ENCODE data around the gene WASHC4. TPM values are rescaled to one million over a fixed set of nuclear protein-coding genes. Genes with fewer than 3 reads are reported as not detected.
"Not testable (repeated sequence)": the region's sequence is repeated elsewhere in the genome, so short reads cannot be mapped to it uniquely, and the experiment has no call there.

WASHC4 gene
- total RNA-seq, 4 donors from 2014 or later = 37.1 to 59.0 (median 38.6) TPM

GRCh38 chr12:105168006-105168405, 60.5 kb downstream of the WASHC4 start:
- Histone ChIP-seq H3K27me3 (no peaks in the 10 kb centered on the region), H3K9me3 (no peaks in the 10 kb centered on the region), H3K27ac (replicated peaks in 1 of 4) (no peak overlapping the region), H3K36me3 (peaks cover 35 to 93% (median 58%) of the 10 kb centered on the region in 4 donors), H3K4me1 (peaks cover 0 to 14% (median 8%) of the 10 kb centered on the region in 4 donors), H3K4me3 (no peak overlapping the region)
- intact Hi-C loops (cut with DNase I) = no loop called here
- no peak for DNase-seq (ENCODE audit: extremely low spot score)
- no peak for TF ChIP-seq CTCF (IDR thresholded peaks at IDR 0.05)
- TF ChIP-seq POLR2AphosphoS5 (IDR thresholded peaks at IDR 0.05) = no peak
- no peak for TF ChIP-seq POLR2A (IDR thresholded peaks at IDR 0.05; ENCODE audit: low read depth)
- no peak for TF ChIP-seq EP300 (IDR thresholded peaks at IDR 0.05)

- 92% methylated on average over 3 of the region's 3 CpGs for WGBS
- Histone ChIP-seq H3K9me3 (no peaks in the 10 kb centered on the region), H3K27me3 (no peaks in the 10 kb centered on the region), H3K27ac (replicated peaks in 1 of 4) (no peak overlapping the region), H3K36me3 (peaks cover 15 to 91% (median 56%) of the 10 kb centered on the region in 4 donors), H3K4me3 (no peak overlapping the region), H3K4me1 (peaks cover 0 to 14% (median 8%) of the 10 kb centered on the region in 4 donors)
- intact Hi-C loops (cut with DNase I) = no loop called here
- DNase-seq (ENCODE audit: extremely low spot score) = no peak
- TF ChIP-seq POLR2A (IDR thresholded peaks at IDR 0.05; ENCODE audit: low read depth) = no peak
- TF ChIP-seq EP300 (IDR thresholded peaks at IDR 0.05) = no peak
- no peak for TF ChIP-seq CTCF (IDR thresholded peaks at IDR 0.05)
- TF ChIP-seq POLR2AphosphoS5 (IDR thresholded peaks at IDR 0.05) = no peak
Observed at GRCh38 chr12:105170139-105170538, 62.6 kb downstream of the WASHC4 start.

GRCh38 chr12:105171691-105172436, 64.3 kb downstream of the WASHC4 start:
- H3K4me3 ChIP-seq = no peak overlapping the region
- intact Hi-C loops (cut with DNase I) = no loop called here
- no peak for TF ChIP-seq POLR2AphosphoS5 (IDR thresholded peaks at IDR 0.05)
- no peak for TF ChIP-seq POLR2A (IDR thresholded peaks at IDR 0.05; ENCODE audit: low read depth)
- TF ChIP-seq CTCF (IDR thresholded peaks at IDR 0.05) = no peak
- TF ChIP-seq EP300 (IDR thresholded peaks at IDR 0.05) = no peak
- H3K36me3 ChIP-seq = peaks cover 5 to 91% (median 55%) of the 10 kb centered on the region in 4 donors
- H3K9me3 ChIP-seq = no peaks in the 10 kb centered on the region
- no peaks in the 10 kb centered on the region for H3K27me3 ChIP-seq
- H3K4me1 ChIP-seq = peaks cover 0 to 5% (median 3%) of the 10 kb centered on the region in 4 donors
- H3K27ac ChIP-seq (replicated peaks in 1 of 4) = no peak overlapping the region
- no peak for DNase-seq (ENCODE audit: extremely low spot score)
- 78% methylated on average over 6 of the region's 6 CpGs for WGBS

- DNase-seq (ENCODE audit: extremely low spot score) = no peak
- intact Hi-C loops (cut with DNase I) = no loop called here
- Histone ChIP-seq H3K4me1 (no peaks in the 10 kb centered on the region), H3K27me3 (no peaks in the 10 kb centered on the region), H3K9me3 (no peaks in the 10 kb centered on the region), H3K4me3 (no peak overlapping the region), H3K27ac (replicated peaks in 1 of 4) (no peak overlapping the region), H3K36me3 (peaks cover 0 to 84% (median 48%) of the 10 kb centered on the region in 4 donors)
- TF ChIP-seq POLR2AphosphoS5 (IDR thresholded peaks at IDR 0.05) = no peak
- 78% methylated on average over 2 of the region's 2 CpGs for WGBS
Observed at GRCh38 chr12:105175397-105175990, 68.0 kb downstream of the WASHC4 start.

GRCh38 chr12:105177208-105177607, 69.7 kb downstream of the WASHC4 start:
- Histone ChIP-seq H3K4me3 (no peak overlapping the region), H3K4me1 (no peaks in the 10 kb centered on the region), H3K27me3 (no peaks in the 10 kb centered on the region), H3K9me3 (no peaks in the 10 kb centered on the region), H3K27ac (replicated peaks in 1 of 4) (no peak overlapping the region), H3K36me3 (peaks cover 0 to 70% (median 47%) of the 10 kb centered on the region in 4 donors)
- intact Hi-C loops (cut with DNase I) = no loop called here
- WGBS = 93% methylated on average over 4 of the region's 4 CpGs
- DNase-seq (ENCODE audit: extremely low spot score) = no peak
- TF ChIP-seq POLR2AphosphoS5 (IDR thresholded peaks at IDR 0.05) = no peak
- TF ChIP-seq POLR2A (IDR thresholded peaks at IDR 0.05; ENCODE audit: low read depth) = no peak
- TF ChIP-seq CTCF (IDR thresholded peaks at IDR 0.05) = no peak
- no peak for TF ChIP-seq EP300 (IDR thresholded peaks at IDR 0.05)

- H3K4me1 ChIP-seq; H3K9me3 ChIP-seq; H3K27ac ChIP-seq (replicated peaks in 1 of 4); DNase-seq (ENCODE audit: extremely low spot score); H3K4me3 ChIP-seq; H3K27me3 ChIP-seq; intact Hi-C loops (cut with DNase I): not testable (repeated sequence)
- 100% methylated on average over 1 of the region's 1 CpG for WGBS
- H3K36me3 ChIP-seq = peaks cover 0 to 64% (median 44%) of the 10 kb centered on the region in 4 donors
Observed at GRCh38 chr12:105179114-105179513, 71.6 kb downstream of the WASHC4 start.

- DNase-seq (ENCODE audit: extremely low spot score); H3K27ac ChIP-seq (replicated peaks in 1 of 4); H3K4me3 ChIP-seq; intact Hi-C loops (cut with DNase I); H3K4me1 ChIP-seq; H3K27me3 ChIP-seq; H3K9me3 ChIP-seq: not testable (repeated sequence)
- H3K36me3 ChIP-seq = peaks cover 12 to 61% (median 47%) of the 10 kb centered on the region in 4 donors
- WGBS = 95% methylated on average over 4 of the region's 4 CpGs
Observed at GRCh38 chr12:105183406-105183805, 75.9 kb downstream of the WASHC4 start.

- H3K4me3 ChIP-seq; H3K27me3 ChIP-seq; H3K4me1 ChIP-seq; H3K27ac ChIP-seq (replicated peaks in 1 of 4); intact Hi-C loops (cut with DNase I); H3K9me3 ChIP-seq; DNase-seq (ENCODE audit: extremely low spot score): not testable (repeated sequence)
- 96% methylated on average over 5 of the region's 5 CpGs for WGBS
- H3K36me3 ChIP-seq = peaks cover 16 to 65% (median 51%) of the 10 kb centered on the region in 4 donors
Observed at GRCh38 chr12:105183976-105184375, 76.4 kb downstream of the WASHC4 start.

Data from esophagus muscularis mucosa (tissue), 4 donors.